ENCODE measurements around the gene TMEM150C. TPM values are rescaled to one million over a fixed set of nuclear protein-coding genes. Genes with fewer than 3 reads are reported as not detected.

The TMEM150C gene
- total and polyA plus RNA-seq, 2 of the 8 experiments (the other 6 are each of a cell fraction or from before 2014, with no cell fraction given) = 1.5 to 1.7 TPM

DNA sequence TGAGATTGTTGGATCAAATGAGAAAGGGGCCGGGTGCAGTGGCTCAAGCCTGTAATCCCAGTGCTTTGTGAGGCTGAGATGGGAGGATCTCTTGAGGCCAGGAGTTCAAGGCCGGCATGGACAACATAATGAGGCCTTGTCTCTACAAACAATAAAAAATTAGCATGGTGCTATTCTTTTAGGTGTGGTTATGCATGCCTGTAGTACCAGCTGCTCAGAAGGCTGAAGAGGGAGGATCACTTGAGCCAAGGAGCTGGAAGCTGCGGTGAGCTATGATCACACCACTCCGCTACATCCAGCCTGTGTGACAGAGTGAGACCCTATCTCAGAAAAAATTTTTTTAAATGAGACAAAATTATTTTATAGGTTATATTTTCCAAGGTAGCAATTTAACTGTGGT is 49.7 kb upstream of the TMEM150C start:
- Histone ChIP-seq H2BK120ac (replicated peaks; ENCODE audit: low read depth, low read length) (no peak overlapping the region), H3K36me3 (ENCODE audit: control insufficient read depth in 2 of 4, insufficient read depth in 4 of 4, low read length in 3 of 4) (no peaks in the 10 kb centered on the region), H2BK20ac (ENCODE audit: low read length) (no peak overlapping the region), H3K27me3 (replicated peaks in 1 of 4; ENCODE audit: control insufficient read depth in 3 of 4, extremely low read depth in 1 of 4, insufficient read depth in 3 of 4, low read length in 3 of 4) (no peaks in the 10 kb centered on the region), H3K14ac (ENCODE audit: insufficient read length) (no peak overlapping the region), H3K4ac (replicated peaks; ENCODE audit: insufficient read length, low read depth, low read length) (no peak overlapping the region), H3K4me2 (ENCODE audit: insufficient read depth in 1 of 2, low read depth in 2 of 2, low read length in 2 of 2) (no peak overlapping the region), H3K4me3 (ENCODE audit: extremely low read depth in 1 of 4, insufficient read depth in 2 of 4, low read depth in 3 of 4, low read length in 4 of 4) (no peak overlapping the region), H3K9me3 (ENCODE audit: insufficient read depth in 2 of 2, low read depth in 1 of 2, low read length in 1 of 2) (no peaks in the 10 kb centered on the region), H4K5ac (ENCODE audit: insufficient read length, low read depth, low read length) (no peak overlapping the region), H3K79me2 (ENCODE audit: control insufficient read depth in 1 of 2, insufficient read depth in 2 of 2, low read length in 2 of 2) (no peaks in the 10 kb centered on the region), H3K4me1 (replicated peaks in 1 of 4; ENCODE audit: control insufficient read depth in 3 of 4, insufficient read depth in 4 of 4, low read length in 3 of 4) (no peaks in the 10 kb centered on the region), H3K27ac (ENCODE audit: low read depth, low read length) (no peak overlapping the region), H2BK12ac (ENCODE audit: low read depth, low read length) (no peak overlapping the region), H2AK5ac (ENCODE audit: low read depth, low read length) (no peak overlapping the region), H3K23ac (ENCODE audit: insufficient read length) (no peak overlapping the region), H2AFZ (ENCODE audit: low read length) (no peak overlapping the region), H4K20me1 (replicated peaks in 1 of 2; ENCODE audit: control insufficient read depth in 1 of 2, insufficient read depth in 2 of 2, low read length in 2 of 2) (no peaks in the 10 kb centered on the region), H3K56ac (replicated peaks; ENCODE audit: insufficient read length, low read depth, low read length) (no peak overlapping the region), H3K79me1 (ENCODE audit: low read depth, low read length) (no peaks in the 10 kb centered on the region), H4K91ac (replicated peaks; ENCODE audit: insufficient read length, low read length) (no peak overlapping the region), H4K8ac (ENCODE audit: extremely low read depth, insufficient read depth, low read length) (no peak overlapping the region), H2BK5ac (ENCODE audit: low read depth, low read length) (no peak overlapping the region), H3K18ac (ENCODE audit: extremely low read depth, low read length) (no peak overlapping the region), H2BK15ac (ENCODE audit: low read length) (no peak overlapping the region), H3K9ac (replicated peaks in 1 of 4; ENCODE audit: extremely low read depth in 1 of 4, low read depth in 3 of 4, low read length in 3 of 4) (no peak overlapping the region), H3K23me2 (ENCODE audit: low read depth, low read length) (no peaks in the 10 kb centered on the region)
- POLR2A ChIA-PET (ENCODE audit: partially characterized antibody) = interaction anchor here (1.1 to 1.8 kb wide), 2 partner anchors 26 to 183 kb away, joined by 3 to 4 read pairs; no protein-coding TSS in a partner anchor
- CTCF ChIA-PET (ENCODE audit: partially characterized antibody) = interaction anchor here (1.0 to 2.4 kb wide), 4 partner anchors 14 to 152 kb away, joined by 3 to 16 read pairs (median 4); no protein-coding TSS in a partner anchor
- 88% methylated on average over 4 of the region's 4 CpGs; no CpG with 5 or more reads in 1 of the 2 experiments for WGBS, 2 experiments (ENCODE audit: extremely low coverage in 1 of 2, insufficient coverage in 1 of 2, insufficient read length in 1 of 2, insufficient replicate concordance in 2 of 2, low coverage in 1 of 2, low lambda C conversion rate in 2 of 2, missing lambda C conversion rate in 1 of 2)
- FAIRE-seq = no peak
- no peak for DNase-seq (ENCODE audit: low read depth in 1 of 2, low spot score in 2 of 2)
- TF ChIP-seq CTBP2 (IDR thresholded peaks at IDR 0.05; ENCODE audit: borderline replicate concordance, insufficient read depth, insufficient read length, low read length) (no peak), HDAC2 (IDR thresholded peaks at IDR 0.05; ENCODE audit: borderline replicate concordance in 1 of 2, low read depth in 2 of 2, low read length in 2 of 2) (no peak), CBX8 (IDR thresholded peaks at IDR 0.05; ENCODE audit: borderline replicate concordance, low read depth, low read length) (no peak), KDM5A (IDR thresholded peaks at IDR 0.05; ENCODE audit: low read length) (no peak), SRF (IDR thresholded peaks at IDR 0.05; ENCODE audit: low read depth, low read length) (no peak), SP4 (IDR thresholded peaks at IDR 0.05; ENCODE audit: low read length) (no peak), SP2 (IDR thresholded peaks at IDR 0.05; ENCODE audit: low read length) (no peak), GABPA (IDR thresholded peaks at IDR 0.05; ENCODE audit: borderline replicate concordance, insufficient read depth, low read length) (no peak), SAP30 (IDR thresholded peaks at IDR 0.05; ENCODE audit: insufficient read depth, insufficient replicate concordance, low read length) (no peak), RNF2 (IDR thresholded peaks at IDR 0.05; ENCODE audit: borderline replicate concordance, low read depth, low read length, missing control alignments, poor library complexity, severe bottlenecking) (no peak), RAD21 (IDR thresholded peaks at IDR 0.05 in 1 of 2, conservative IDR thresholded peaks at IDR 0.05 in 1 of 2; ENCODE audit: low read depth in 2 of 2, low read length in 2 of 2) (no peak), FOSL1 (IDR thresholded peaks at IDR 0.05; ENCODE audit: insufficient read depth, low read depth, low read length) (no peak), BRCA1 (IDR thresholded peaks at IDR 0.05; ENCODE audit: low read depth, low read length) (no peak)

All from H1 (cell line).